CD1c-positive myeloid dendritic cell (primary cell): ENCODE results near the gene MAB21L2.

ENCODE experiments used
- DNase-seq: peaks from one replicate; pipeline ENCODE4 v3.0.0-alpha.2; 2016; ENCODE audit errors: extremely low spot score

The MAB21L2 gene

DNA sequence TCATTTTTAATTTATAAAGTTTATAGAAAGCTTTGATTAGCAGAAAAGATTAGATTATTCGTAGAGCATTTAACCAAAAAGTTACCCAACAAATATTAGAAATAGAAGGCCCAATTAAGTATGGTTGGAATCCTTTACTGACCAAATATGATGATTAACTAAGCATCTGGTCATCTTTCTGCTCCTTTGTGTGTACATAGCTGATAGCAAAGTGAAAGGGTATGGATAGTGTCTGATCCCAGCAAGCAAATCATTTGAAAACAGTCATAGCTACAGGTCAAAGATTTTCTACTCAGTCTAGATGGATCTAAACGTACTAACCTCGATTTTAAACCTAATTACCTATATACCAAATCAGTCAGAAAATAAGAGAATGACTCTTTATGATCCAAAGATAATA, 7.3 kb upstream of the MAB21L2 start:
- DNase-seq, result no peak

DNA sequence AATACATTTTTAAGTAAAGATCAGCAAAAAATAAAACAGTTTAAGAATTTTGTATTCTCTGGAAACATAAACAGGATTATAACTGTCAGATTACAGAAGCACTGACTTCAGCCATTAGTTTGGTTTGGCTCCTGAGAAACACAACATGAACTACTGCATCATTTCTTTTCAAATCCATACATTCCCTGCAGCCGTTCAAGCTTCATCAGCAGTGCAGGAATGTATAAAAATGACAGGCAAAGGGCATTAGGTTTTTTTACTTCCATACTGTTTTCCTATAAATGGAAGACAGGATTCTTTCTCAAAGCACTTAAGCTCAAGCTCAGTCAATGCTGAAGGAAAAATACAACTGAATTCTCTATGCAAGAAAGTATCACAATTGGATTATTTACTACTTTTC, 4.2 kb upstream of the MAB21L2 start:
- no peak for DNase-seq

DNA sequence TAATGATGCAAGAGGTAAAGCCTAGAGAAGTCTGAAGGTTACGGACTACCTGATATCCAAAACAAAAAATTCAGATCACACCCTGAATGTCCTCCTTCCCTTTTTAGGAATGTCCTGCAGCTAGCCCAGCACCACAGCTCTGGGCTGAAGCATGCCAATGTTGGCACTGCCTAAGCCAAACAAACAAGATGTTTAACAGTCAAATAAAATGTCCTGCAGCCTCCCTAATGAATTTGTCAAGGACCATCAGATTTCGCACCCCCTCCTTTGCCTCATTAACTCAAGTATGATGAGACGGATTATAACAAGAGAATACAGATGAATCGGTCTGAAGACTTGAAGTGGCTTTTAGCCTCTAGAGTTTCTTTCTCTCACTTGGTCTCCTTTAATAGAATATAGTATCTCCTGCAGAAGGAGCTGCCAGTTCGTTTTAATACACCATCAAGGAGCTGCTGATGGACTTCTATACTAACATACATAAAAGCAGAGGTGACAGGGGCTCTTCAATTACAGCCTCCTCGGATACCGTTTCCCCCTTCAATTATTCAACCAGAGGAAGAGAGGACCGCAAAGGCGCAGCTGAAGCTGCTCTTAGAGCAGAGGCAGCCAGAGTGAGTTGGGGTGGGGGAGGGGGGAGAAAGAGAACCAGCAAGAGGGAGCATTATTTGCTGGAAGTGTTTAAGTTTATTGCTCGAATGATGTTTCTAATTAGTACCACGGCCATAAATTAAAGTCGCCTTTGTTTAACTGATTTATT, 3.0 kb upstream of the MAB21L2 start:
- DNase-seq, result no peak

DNA sequence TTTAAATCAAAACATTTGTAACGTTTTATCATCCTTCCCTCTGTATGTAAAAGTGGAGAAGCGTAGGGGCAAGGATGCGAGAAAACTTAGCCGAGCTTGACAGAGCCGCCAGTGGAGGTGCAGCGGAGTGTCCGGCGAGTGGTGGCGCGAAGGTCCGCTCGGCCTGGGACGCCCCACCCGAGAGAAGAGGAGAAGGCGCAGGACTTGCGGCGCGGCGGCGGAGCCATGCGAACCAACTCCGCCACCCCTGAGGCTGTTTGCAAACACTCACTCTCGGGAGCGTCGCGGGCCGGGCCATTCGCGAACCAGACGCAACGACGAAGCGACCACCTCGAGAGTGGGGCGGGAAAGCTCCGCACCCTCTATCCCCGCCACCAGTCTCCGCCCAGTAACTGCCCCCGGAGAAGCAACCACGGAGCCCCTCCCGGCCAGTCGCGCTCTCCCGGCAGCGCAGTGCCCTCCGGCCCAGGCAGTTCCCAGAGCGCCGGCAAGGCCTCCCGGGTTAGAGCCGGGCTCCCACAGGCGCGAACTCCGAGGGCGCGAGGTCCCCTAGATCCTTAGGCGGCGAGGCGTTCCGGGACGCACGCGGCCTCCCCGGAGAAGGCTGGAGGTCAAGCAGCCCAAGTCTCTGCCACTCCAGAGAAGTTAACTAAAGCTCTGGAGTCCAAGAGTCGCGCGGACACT, 2.3 kb upstream of the MAB21L2 start:
- DNase-seq, result no peak

GRCh38 chr4:150580306-150580705, 1.6 kb upstream of the MAB21L2 start:
- no peak for DNase-seq

DNA sequence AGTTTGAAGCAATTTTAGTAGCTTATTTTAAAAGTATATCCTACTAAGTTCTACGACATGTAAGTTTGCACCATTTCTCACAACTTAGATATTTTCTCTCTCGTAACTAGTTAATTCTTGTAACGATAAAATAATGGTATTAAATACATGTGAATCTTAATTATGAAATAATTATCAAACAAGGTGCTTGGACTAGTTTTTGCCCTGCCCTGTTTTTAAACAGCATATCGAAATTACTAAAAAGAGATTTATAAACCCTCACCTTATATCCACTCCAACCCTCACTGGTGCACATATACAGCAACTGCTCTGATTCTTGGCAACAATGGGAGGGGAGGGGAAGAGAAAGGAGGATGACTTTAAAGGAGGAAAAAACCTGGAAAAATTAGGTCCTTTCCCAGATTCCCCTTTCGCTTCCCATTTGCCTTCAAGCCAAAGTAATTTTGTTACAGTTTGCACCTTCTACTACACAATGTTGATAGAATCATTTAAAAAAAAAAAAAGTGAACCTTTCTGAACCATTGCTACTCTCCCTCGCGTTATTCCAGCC, 820 bp upstream of the MAB21L2 start:
- DNase-seq, result no peak

- DNase-seq, result no peak
Observed at GRCh38 chr4:150581641-150582051, 305 bp upstream of the MAB21L2 start.

DNA sequence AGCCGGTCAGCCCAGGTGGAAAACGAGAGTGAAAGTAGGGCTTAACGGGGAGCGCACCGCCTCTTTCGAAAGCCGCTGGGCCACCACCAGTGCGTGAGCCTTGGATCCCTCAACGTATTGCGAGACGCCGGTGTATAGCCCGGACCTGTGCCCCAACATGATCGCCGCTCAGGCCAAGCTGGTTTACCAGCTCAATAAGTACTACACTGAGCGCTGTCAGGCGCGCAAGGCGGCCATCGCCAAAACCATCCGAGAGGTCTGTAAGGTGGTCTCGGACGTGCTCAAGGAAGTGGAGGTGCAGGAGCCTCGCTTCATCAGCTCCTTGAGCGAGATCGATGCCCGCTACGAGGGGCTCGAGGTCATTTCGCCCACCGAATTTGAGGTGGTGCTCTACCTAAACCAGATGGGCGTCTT, 929 bp downstream of the MAB21L2 start:
- no peak for DNase-seq

DNA sequence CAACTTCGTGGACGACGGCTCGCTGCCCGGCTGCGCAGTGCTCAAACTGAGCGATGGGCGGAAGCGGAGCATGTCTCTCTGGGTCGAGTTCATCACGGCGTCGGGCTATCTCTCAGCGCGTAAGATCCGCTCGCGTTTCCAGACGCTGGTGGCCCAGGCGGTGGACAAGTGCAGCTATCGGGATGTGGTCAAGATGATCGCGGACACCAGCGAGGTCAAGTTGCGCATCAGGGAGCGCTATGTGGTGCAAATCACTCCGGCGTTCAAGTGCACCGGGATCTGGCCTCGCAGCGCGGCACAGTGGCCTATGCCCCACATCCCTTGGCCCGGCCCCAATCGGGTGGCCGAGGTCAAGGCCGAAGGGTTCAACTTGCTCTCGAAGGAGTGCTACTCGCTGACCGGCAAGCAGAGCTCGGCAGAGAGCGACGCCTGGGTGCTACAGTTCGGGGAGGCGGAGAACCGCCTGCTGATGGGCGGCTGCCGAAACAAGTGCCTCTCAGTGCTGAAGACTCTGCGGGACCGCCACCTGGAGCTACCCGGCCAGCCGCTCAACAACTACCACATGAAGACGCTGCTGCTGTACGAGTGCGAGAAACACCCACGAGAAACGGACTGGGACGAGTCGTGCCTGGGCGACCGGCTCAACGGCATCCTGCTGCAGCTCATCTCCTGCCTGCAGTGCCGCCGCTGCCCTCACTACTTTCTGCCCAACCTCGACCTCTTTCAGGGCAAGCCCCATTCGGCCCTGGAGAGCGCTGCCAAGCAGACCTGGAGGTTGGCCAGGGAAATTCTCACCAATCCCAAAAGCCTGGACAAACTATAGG, 1.5 kb downstream of the MAB21L2 start:
- no peak for DNase-seq

- no peak for DNase-seq
Observed at GRCh38 chr4:150584111-150584915, 2.4 kb downstream of the MAB21L2 start.

DNA sequence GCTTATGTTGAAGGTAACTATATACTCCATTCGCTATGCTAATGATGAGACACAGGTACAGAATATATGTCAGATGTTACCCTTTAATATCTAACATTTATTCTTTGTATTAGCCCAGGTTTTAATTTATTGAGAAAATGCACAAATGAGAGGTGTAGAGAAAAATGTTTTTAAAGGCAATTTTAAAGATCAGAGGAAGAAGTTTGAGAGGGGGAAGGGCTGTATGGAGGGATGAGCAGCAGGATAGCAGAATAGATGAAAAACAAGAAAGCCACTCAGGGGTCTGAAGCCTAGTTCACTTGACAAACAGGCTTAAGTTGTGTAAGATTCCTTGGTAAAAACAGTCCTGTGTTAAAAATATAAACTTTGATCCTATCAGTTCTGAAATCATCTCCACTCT, 3.7 kb downstream of the MAB21L2 start:
- no peak for DNase-seq

DNA sequence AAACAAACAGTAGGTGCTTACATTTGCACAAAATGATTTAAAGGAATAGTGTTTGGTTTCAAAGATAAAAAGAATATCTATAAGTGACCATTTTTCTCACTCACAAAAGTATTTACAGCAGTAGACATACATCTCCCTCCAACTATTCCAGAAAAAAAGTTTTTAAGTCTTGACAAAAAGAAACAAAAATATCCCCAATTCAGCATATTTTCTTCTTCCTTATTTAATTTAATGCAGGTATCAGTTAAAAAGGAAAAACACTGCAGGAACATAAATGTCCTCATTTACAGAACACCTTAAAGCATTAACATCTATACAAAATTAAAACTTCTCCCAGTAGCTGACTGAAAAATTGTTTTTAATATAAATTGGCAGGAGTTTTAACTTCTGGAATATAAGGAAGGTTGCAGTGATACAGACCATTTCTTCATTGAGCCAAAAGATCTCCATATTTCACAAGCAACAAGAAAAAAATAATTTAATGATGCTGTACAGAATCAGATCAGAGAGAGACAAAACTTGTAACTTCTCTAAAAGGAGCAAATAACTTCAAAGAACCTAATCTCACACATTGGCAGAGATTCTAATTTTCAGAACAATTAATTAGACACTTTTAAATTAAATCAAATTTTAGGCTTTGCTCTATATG, 4.3 kb downstream of the MAB21L2 start:
- DNase-seq, result no peak

- no peak for DNase-seq
Observed at GRCh38 chr4:150588316-150588715, 6.4 kb downstream of the MAB21L2 start.

DNA sequence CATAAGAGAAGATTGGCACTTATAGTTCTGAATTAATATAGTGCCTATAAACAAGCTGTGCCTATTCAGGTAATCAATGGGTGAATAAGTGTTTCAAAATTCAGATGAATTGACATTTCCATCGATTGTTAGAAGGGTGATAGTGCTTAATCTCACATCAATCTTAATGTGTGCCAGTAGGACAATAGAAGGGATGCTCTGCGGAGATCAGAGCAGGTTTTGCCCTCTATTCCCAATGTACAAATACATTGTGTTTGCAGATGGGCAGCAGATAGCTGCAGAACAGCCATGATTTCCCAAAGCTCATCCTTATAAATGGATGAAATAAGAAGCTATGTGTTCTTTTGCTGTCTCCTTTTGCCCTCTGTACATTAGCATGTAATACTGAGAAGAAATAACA, 7.2 kb downstream of the MAB21L2 start:
- no peak for DNase-seq

DNA sequence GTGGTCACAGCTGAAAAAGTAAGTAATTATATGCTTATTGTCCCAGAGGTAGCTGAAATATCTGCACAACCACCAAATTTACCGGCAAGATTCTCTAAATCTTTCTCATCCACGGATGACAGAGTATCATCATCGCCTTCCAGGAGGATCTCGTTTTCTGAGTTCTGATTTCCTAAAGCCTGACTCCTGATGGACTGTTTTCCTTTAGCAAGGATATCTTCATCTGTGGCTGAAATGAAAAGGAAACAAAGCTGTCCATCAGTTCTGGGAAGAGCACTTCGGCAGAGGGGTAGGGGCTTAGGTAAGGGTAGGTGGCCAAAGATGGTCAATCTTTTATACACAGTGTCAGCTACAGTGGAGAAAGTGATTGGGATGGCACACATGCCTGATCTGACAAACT, 8.7 kb downstream of the MAB21L2 start:
- DNase-seq, result no peak

DNA sequence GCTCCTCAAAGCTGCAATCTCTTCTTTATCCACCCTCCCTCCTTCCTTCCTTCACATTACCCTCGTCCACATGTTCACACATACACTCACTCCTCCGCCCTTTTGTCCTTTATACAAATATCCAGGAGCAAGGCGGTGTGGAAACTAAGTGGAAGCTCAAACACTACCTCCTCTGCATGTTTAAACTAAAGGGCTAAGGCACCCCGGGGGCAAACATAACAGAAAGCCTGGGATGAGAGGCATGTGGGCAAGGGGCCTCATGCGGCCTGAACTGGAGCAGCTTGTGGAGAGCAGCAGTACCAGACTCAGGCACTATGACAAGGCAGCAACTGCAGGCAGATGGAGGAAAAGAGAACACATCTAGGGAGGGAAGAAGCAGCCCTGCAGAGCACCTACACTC, 9.5 kb downstream of the MAB21L2 start:
- DNase-seq, result no peak

- DNase-seq, result no peak
Observed at GRCh38 chr4:150591904-150592303, 10.0 kb downstream of the MAB21L2 start.

GRCh38 chr4:150593996-150594395, 12.0 kb downstream of the MAB21L2 start:
- no peak for DNase-seq

DNA sequence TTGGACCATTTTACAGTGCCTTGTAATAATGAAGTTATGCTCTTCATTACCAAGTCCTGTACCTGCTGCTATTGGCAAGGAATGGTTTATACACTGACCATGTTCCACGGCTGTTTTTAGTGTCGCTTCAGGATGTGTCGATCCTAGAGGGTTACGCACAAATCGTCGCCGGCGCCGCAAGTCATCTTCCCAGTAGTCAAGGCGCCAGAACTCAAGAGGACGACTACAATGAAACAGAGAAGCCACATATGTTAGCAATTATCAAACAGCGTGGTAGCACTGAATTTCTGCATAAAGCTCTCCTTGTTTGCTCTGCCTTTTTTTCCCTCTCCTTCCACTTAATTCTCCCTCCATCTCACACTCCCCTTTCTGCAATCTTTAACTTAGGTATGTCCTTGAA, 17.0 kb downstream of the MAB21L2 start:
- no peak for DNase-seq

DNA sequence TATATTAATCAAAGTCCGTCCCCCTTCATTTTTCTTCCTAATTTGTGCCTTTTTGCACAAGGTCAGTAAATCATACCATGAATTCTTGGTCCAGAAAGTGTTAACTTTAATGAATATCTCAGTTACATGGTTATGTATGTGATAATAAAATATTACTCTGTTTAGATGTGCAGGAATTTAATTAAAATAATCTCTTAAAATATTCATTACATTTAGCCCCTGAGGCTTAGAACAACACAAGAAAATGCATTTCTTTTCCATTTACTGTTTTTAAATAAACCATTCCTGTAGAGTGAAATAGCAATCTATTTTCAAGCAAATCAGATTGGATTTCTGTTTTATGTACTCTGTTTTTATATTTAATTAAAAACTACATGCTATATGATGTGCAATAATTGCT, 17.6 kb downstream of the MAB21L2 start:
- no peak for DNase-seq

- DNase-seq, result no peak
Observed at GRCh38 chr4:150600812-150601445, 19.0 kb downstream of the MAB21L2 start.
